ENCODE measurements around the gene TMEM120B.
"Not testable (repeated sequence)": the region's sequence is repeated elsewhere in the genome, so short reads cannot be mapped to it uniquely, and the experiment has no call there.

The TMEM120B gene

DNA sequence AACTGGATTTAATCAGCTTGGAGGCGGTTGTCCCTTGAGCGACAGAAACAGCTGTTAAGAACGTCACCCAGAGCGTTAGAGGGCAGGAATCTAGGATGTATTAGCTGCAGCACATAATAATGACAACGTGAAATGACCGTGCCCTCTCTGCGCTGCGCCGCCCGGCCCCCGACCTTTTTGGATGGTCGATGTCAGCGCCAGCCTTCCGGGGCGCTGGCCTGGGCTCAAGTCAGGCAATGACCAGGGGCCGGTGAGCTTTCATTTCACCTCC is 427 bp upstream of the TMEM120B start:
- peak overlapping the region; percentile 83 for H3K4me3 ChIP-seq (ENCODE audit: low read length)
- peak; percentile 26 for DNase-seq (ENCODE audit: low read depth)
- TF ChIP-seq, protein P1, sequence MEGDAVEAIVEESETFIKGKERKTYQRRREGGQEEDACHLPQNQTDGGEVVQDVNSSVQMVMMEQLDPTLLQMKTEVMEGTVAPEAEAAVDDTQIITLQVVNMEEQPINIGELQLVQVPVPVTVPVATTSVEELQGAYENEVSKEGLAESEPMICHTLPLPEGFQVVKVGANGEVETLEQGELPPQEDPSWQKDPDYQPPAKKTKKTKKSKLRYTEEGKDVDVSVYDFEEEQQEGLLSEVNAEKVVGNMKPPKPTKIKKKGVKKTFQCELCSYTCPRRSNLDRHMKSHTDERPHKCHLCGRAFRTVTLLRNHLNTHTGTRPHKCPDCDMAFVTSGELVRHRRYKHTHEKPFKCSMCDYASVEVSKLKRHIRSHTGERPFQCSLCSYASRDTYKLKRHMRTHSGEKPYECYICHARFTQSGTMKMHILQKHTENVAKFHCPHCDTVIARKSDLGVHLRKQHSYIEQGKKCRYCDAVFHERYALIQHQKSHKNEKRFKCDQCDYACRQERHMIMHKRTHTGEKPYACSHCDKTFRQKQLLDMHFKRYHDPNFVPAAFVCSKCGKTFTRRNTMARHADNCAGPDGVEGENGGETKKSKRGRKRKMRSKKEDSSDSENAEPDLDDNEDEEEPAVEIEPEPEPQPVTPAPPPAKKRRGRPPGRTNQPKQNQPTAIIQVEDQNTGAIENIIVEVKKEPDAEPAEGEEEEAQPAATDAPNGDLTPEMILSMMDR (IDR thresholded peaks at IDR 0.05; ENCODE audit: insufficient read depth, low read depth, low read length, missing control alignments) = no peak

DNA sequence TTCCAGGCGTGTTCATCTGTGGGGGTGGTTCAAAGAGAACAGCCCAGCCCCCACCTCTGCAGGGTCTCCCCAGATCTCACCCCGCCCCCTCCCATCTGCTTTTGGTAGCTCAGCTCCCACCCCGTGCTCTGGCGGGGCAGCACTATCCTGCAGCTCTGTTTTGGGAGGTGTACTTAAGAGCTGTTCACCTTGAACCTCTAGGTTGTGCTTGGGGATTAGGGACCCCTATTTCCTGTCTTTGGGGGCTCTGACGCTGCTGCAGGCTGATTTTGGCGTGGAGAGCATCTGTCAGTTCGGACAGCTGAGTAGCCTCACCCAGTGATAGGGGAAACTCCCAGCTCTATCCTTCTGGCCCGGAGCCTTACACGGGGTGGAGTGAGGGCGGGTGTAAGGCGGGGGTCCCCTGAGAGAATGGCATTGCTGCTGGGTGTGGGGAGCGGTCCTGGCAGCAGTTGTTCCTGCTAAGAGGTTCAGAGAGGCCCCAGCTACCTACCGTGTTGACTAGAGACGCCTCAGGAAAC is 765 bp downstream of the TMEM120B start:
- DNase-seq (ENCODE audit: low read depth) = no peak
- TF ChIP-seq, protein P1 (IDR thresholded peaks at IDR 0.05; ENCODE audit: insufficient read depth, low read depth, low read length, missing control alignments) = no peak

DNA sequence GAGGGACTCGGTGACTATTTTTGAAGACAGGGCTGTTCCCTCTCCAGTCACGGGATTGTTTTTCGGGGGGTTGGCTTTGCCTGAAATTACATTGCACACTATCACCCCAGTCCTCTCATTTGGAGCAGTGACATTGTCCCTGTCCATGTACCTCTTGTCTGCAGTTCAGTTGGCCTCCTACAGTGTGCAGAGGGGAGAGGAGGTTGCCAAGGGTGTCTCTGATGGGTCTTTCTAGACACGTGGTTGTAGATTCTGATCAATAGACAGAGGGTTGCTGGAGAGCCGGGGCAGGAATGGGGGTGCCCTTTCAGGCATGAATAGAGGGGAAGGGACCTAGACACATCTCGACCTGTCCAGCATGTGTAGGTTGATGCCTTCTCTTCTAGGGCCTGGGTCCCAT is 1.2 kb downstream of the TMEM120B start:
- DNase-seq (ENCODE audit: low read depth) = no peak
- H3K4me3 ChIP-seq (ENCODE audit: low read length) = peak overlapping the region; percentile 84
- TF ChIP-seq, protein P1 (IDR thresholded peaks at IDR 0.05; ENCODE audit: insufficient read depth, low read depth, low read length, missing control alignments) = no peak

More for the DNA sequence above, 765 bp downstream of the TMEM120B start:
- peak overlapping the region; percentile 84 for H3K4me3 ChIP-seq (ENCODE audit: low read length)

DNA sequence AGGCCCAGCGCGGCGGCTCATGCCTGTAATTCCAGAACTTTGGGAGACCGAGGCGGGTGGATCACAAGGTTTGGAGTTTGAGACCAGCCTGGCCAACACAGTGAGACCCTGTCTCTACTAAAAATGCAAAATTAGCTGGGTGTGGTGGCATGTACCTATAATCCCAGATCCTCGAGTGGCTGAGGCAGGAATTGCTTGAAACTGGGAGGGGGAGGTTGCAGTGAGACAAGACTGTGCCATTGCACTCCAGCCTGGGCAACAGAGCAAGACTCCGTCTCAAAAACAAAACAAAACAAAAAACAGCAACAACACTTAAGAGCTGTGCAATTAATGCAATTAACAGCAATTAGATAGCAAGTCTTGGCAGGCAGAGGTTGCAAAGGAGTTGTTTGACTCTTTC is 2.5 kb downstream of the TMEM120B start:
- DNase-seq (ENCODE audit: low read depth); H3K4me3 ChIP-seq (ENCODE audit: low read length): not testable (repeated sequence)

DNA sequence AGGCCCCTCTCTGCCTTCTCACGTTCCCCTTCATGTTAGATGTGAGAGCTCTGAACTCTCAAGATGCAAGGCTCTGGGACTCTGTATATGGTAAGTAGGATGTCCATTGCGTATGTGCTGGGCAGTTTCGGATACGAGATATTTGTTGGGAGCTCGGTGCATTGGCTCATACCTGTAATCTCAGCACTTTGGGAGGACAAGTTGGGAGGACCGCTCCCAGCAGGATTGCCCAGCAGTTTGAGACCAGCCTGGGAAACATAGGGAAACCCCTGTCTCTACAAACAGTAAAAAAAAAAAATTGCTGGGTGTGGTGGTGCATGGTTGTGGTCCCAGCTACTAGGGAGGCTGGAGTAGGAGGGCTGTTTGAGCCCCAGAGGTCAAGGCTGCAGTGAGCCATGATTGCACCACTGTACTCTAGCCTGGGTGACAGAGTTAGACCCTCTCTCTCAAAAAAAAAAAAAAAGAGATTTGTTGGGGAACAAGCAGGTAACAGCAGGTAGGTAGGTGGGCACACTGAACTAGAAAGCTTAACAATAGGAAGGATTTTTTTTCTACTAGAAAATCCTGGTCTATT is 3.4 kb downstream of the TMEM120B start:
- TF ChIP-seq, protein P1 (IDR thresholded peaks at IDR 0.05; ENCODE audit: insufficient read depth, low read depth, low read length, missing control alignments) = no peak
- no peak overlapping the region for H3K4me3 ChIP-seq (ENCODE audit: low read length)
- DNase-seq (ENCODE audit: low read depth) = no peak

DNA sequence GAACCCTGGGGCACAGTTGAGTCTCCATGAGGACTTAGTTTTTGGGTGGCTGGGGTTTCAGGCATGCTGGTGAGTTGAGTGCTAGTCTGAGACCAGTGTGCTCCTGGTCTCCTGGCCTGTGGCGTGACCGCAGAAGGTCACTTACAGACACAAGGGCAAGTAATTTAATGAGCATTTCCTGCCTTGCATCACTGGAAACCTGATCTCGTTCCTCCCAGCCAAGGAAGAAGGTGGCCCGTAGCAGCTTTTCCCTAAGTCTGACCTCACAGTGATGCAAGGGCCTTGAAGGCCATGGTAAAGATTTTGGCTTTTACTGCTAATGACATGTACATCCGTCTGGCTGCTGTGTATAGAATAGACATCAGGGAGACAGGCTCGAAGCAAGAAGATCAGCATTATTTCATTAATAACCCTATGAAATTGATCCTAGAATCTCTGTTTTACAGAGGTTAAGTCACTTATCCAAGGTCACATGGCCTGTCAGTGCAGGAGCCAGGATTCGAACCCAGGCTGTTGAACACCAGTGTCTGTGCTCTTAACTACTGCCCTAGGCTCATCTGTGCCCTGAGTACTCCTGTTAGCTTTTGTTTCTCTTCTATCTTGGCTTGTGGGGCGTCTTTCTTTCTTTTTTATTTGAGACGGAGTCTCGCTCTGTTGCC is 4.6 kb downstream of the TMEM120B start:
- DNase-seq (ENCODE audit: low read depth) = peak; percentile 72
- H3K4me3 ChIP-seq (ENCODE audit: low read length) = no peak overlapping the region
- TF ChIP-seq, protein P1 (IDR thresholded peaks at IDR 0.05; ENCODE audit: insufficient read depth, low read depth, low read length, missing control alignments) = no peak

DNA sequence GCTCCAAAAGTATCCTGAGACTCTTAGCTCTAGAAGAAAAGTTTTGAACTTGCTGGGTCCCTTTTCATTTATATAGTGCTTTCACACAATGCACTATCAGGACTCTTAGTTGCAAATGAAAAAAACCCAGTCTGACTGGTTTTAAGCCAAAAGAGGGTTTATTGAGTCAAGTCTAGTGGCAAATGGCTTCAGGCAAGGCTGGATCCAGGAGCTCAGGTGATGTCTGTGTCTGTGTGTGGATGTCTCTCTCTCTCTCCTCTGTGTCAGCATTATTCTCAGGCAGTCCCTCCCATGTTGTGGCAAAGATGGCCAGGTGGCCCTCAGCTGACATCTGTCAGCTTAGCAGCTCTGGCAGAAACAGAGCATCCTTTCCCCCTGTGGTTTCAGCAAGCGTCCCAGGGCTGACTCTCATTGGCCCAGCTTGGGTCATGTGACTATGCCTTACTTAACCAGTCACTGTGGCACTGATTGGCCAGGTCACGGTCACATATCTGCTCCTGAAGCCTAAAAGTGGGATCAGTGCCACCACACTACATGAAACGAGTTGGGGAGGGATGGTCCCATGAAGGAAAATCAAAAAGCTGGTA is 6.2 kb downstream of the TMEM120B start:
- peak; percentile 39 for DNase-seq (ENCODE audit: low read depth)
- TF ChIP-seq, protein P1 (IDR thresholded peaks at IDR 0.05; ENCODE audit: insufficient read depth, low read depth, low read length, missing control alignments) = no peak
- no peak overlapping the region for H3K4me3 ChIP-seq (ENCODE audit: low read length)
